GM12878 (cell line): ENCODE data around the gene HIVEP3. TPM values are rescaled to one million over a fixed set of nuclear protein-coding genes. Genes with fewer than 3 reads are reported as not detected.

Experiments
- ATAC-seq: fragments of 200-7000 bp; cut with Tn5 transposase; 3 replicates; pipeline ENCODE4 v1.9.1; 2020; ENCODE audit warnings: mild to moderate bottlenecking, moderate library complexity
- BruUV-seq: library from RNA; stranded (reverse); fragments of 400-500 nt; replicated peaks from 2 replicates; lab custom pipeline; 2021; lab: Mats Ljungman, UMichigan
- CTCF ChIA-PET: fragments of 300-600 bp; sonication (Branson Sonifier 250); formaldehyde crosslinking; extraction: SDS; loops from one replicate; lab custom pipeline; 2021; ENCODE audit warnings: inconsistent platforms; lab: Yijun Ruan, JAX
- POLR2A ChIA-PET: fragments of 350-600 bp; formaldehyde crosslinking; extraction: SDS; loops from one replicate; lab custom pipeline; 2021; ENCODE audit warnings: inconsistent platforms; lab: Charles Lee
- RAD21 ChIA-PET: fragments of 300-600 bp; sonication (Branson Sonifier 250); formaldehyde crosslinking; loops from one replicate; lab custom pipeline; 2023; ENCODE audit warnings: antibody characterized with exemption; ENCODE audit not compliant: unreplicated experiment; lab: Charles Lee
- SMC1A ChIA-PET: fragments of 300-600 bp; sonication (Branson Sonifier 250); formaldehyde crosslinking; loops from one replicate; lab custom pipeline; 2023; ENCODE audit not compliant: unreplicated experiment, uncharacterized antibody; lab: Charles Lee
- DNase-seq: peaks from one replicate; pipeline ENCODE4 v3.0.0-alpha.2; 2011; ENCODE audit warnings: low read depth, low spot score
- FAIRE-seq: peaks from 3 replicates; lab custom pipeline; 2011; peaks lifted over from hg19 to GRCh38; lab: Jason Lieb, UNC
- H2AFZ ChIP-seq: 2 replicates; pipeline ENCODE4 v1.6.0; 2011; ENCODE audit warnings: low read depth, low read length, control low read depth; ENCODE audit not compliant: control insufficient read depth
- H3K27ac ChIP-seq: 2 replicates; pipeline ENCODE4 v1.5.1; 2011; ENCODE audit warnings: control low read depth; ENCODE audit not compliant: control insufficient read depth, insufficient read depth
- H3K27me3 ChIP-seq, 2 experiments: replicated peaks in 1 of 2; 2 replicates each; pipeline versions ENCODE4 v1.6.0 to v1.6.1; 2011; ENCODE audit warnings: low read length in 1 of 2; ENCODE audit not compliant: control insufficient read depth in 2 of 2, insufficient read depth in 2 of 2
- H3K36me3 ChIP-seq, 2 experiments: 2 replicates each; pipeline ENCODE4 v1.5.1; 2011; ENCODE audit warnings: low read length in 1 of 2; ENCODE audit not compliant: control insufficient read depth in 2 of 2, insufficient read depth in 2 of 2
- H3K4me1 ChIP-seq: 2 replicates; pipeline ENCODE4 v1.6.1; 2011; ENCODE audit warnings: mild to moderate bottlenecking, low read length, moderate library complexity, mixed read lengths; ENCODE audit not compliant: control insufficient read depth, insufficient read depth
- H3K4me2 ChIP-seq: 2 replicates; pipeline ENCODE4 v1.6.0; 2011; ENCODE audit warnings: control low read depth; ENCODE audit not compliant: control insufficient read depth, insufficient read depth
- H3K4me3 ChIP-seq: fragments of 200-600 bp; sonication (generic); 2 replicates; pipeline ENCODE4 v1.5.1; 2016
- H3K79me2 ChIP-seq: 2 replicates; pipeline ENCODE4 v1.6.0; 2011; ENCODE audit warnings: low read length; ENCODE audit not compliant: control insufficient read depth, insufficient read depth
- H3K9ac ChIP-seq: 2 replicates; pipeline ENCODE4 v1.8.0; 2011; ENCODE audit warnings: low read length, control low read depth, mixed read lengths; ENCODE audit not compliant: control insufficient read depth, insufficient read depth
- H3K9me3 ChIP-seq: replicated peaks from 3 replicates; pipeline ENCODE4 v1.5.1; 2011; ENCODE audit warnings: mild to moderate bottlenecking, low read length; ENCODE audit not compliant: control insufficient read depth, insufficient read depth
- H4K20me1 ChIP-seq: 2 replicates; pipeline ENCODE4 v1.6.0; 2011; ENCODE audit not compliant: control insufficient read depth, insufficient read depth
- BHLHE40 ChIP-seq, 2 experiments: fragments of 450-650 bp in 1 of 2; IDR thresholded peaks; 2 replicates each; pipeline ENCODE4 v1.6.1; 2011 to 2017; ENCODE audit warnings: low read depth in 2 of 2, borderline replicate concordance in 1 of 2, improper control_type of control experiment in 1 of 2, low read length in 1 of 2, mild to moderate bottlenecking in 1 of 2
- BRCA1 ChIP-seq: IDR thresholded peaks from 2 replicates; pipeline ENCODE4 v1.6.1; 2011; ENCODE audit warnings: low read depth, low read length, improper control_type of control experiment
- DPF2 ChIP-seq: fragments of 450-650 bp; IDR thresholded peaks from 2 replicates; pipeline ENCODE4 v1.6.1; 2017; ENCODE audit warnings: mild to moderate bottlenecking
- EZH2 ChIP-seq: IDR thresholded peaks from 2 replicates; pipeline ENCODE4 v1.6.1; 2012; ENCODE audit warnings: low read depth, mild to moderate bottlenecking, control low read depth, inconsistent platforms, low read length, borderline replicate concordance; ENCODE audit not compliant: control insufficient read depth
- HCFC1 ChIP-seq: fragments of 150-350 bp; IDR thresholded peaks from 2 replicates; pipeline ENCODE4 v1.6.1; 2014; ENCODE audit warnings: low read length
- MYB ChIP-seq: fragments of 150-350 bp; IDR thresholded peaks from 2 replicates; pipeline ENCODE4 v1.6.1; 2014; ENCODE audit warnings: mild to moderate bottlenecking, low read depth, low read length, borderline replicate concordance
- POU2F2 ChIP-seq: IDR thresholded peaks from 3 replicates; pipeline ENCODE4 v1.6.1; 2011; ENCODE audit warnings: low read depth, mild to moderate bottlenecking, low read length, borderline replicate concordance
- RB1 ChIP-seq: fragments of 450-650 bp; formaldehyde crosslinking; IDR thresholded peaks from 2 replicates; pipeline ENCODE4 v1.6.1; 2017; ENCODE audit warnings: mild to moderate bottlenecking, borderline replicate concordance
- WGBS: methylation state at CpG from one replicate; pipeline ENCODE4 v1.1.6; 2016; ENCODE audit warnings: low lambda C conversion rate; ENCODE audit not compliant: insufficient replicate concordance, insufficient coverage; ENCODE audit errors: missing lambda C conversion rate; 5-methylcytosine and 5-hydroxymethylcytosine counted together
- in situ Hi-C: fragments of 300-500 bp; cut with MboI; formaldehyde crosslinking; loops from 9 replicates; pipeline ENCODE4 v1.14.3; 2018; ENCODE audit warnings: mixed read lengths
- intact Hi-C: fragments of 100-400 bp; cut with micrococcal nuclease; formaldehyde crosslinking; loops from one replicate; pipeline ENCODE4 v1.14.2; 2022; ENCODE audit not compliant: unreplicated experiment
- polyA plus RNA-seq, 11 experiments: library from polyadenylated mRNA; depleted of rRNA in 4 of 11; unstranded in 6 of 11; stranded (reverse) in 5 of 11; fragments of >200 nt; fragmentation: Nextera tagmentation in 4 of 11; fragmentation: Illumina TruSeq in 1 of 11; extraction: Ambion mirVana in 4 of 11; extraction: Trizol in 1 of 11; gene quantifications; 1 replicate in 1 of 11; 2 replicates in 10 of 11; pipeline versions ENCODE4 v1.2.1 to v1.2.3, GENCODE V29; 2011 to 2016; ENCODE audit warnings: inconsistent platforms in 2 of 11, missing spikeins in 2 of 11, low read depth in 1 of 11
- total RNA-seq, 4 experiments: library from RNA; depleted of rRNA in 3 of 4; stranded (reverse); fragments of >200 nt in 3 of 4; fragmentation: Illumina TruSeq in 1 of 4; extraction: Trizol in 1 of 4; gene quantifications; 2 replicates each; pipeline versions ENCODE4 v1.2.1 to v1.2.3, GENCODE V29; 2013 to 2021
- TF ChIP-seq, protein P1 (sequence below): IDR thresholded peaks from 2 replicates; pipeline ENCODE4 v1.6.1; 2011; ENCODE audit warnings: borderline replicate concordance, low read depth, mild to moderate bottlenecking, moderate library complexity, low read length; ENCODE audit not compliant: insufficient read depth, poor library complexity, severe bottlenecking

HIVEP3 gene
- total and polyA plus RNA-seq, 10 of the 15 experiments (the other 5 are each of a cell fraction or from before 2014, with no cell fraction given), result 1.8 to 13.6 (median 3.8) TPM

DNA sequence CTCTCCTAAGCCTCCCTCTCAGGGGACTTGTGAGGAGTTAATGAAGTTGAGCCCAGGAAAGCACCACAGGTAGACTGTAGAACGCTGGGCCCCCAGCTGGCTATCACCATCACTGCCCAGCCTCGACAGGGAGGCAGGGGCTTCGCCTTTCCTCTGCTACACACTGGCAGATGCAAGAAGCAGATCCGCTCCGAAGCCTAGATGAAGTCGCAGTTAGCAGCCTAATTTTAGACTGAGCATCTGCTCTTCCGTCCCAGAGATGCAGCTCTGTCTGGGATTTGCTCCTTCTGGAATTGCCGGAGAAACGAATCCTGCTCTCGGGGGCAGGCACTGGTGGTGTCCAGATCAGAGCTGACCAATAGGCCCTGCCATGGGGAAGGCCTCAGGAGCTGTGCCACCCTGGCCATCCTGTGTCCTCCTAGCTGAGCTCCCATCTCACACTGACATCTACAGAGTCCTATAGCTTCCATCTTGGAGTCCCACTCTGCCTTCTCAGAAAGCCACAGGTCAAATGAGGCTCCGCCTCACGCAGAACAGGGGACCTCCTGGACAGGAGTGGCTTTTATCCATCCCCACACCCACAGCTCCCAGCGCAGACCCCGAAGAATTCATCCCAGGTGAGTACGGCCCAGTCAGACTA is 247.5 kb downstream of the HIVEP3 start:
- DNase-seq (no peak), FAIRE-seq (no peak), ATAC-seq (no peak)
- ChIA-PET SMC1A (interaction anchor here (0.7 to 4.5 kb wide), 8 partner anchors 10 to 72 kb away, joined by 3 to 32 read pairs (median 12); no protein-coding TSS in a partner anchor), POLR2A (interaction anchor here (1.4 to 4.3 kb wide), 4 partner anchors 8 to 45 kb away, joined by 4 to 37 read pairs (median 20); no protein-coding TSS in a partner anchor), CTCF (interaction anchor here (0.8 to 4.2 kb wide), 3 partner anchors 9 to 24 kb away, joined by 3 to 14 read pairs (median 4); no protein-coding TSS in a partner anchor), RAD21 (interaction anchor here (0.9 to 4.9 kb wide), 3 partner anchors 9 to 19 kb away, joined by 4 to 35 read pairs (median 4); no protein-coding TSS in a partner anchor)
- BruUV-seq, result no TSS peak
- Histone ChIP-seq H3K9ac (no peak overlapping the region), H4K20me1 (no peaks in the 10 kb centered on the region), H3K4me2 (no peak overlapping the region), H2AFZ (no peak overlapping the region), H3K4me3 (no peak overlapping the region), H3K27me3 (no peaks in the 10 kb centered on the region), H3K36me3 (no peaks in the 10 kb centered on the region), H3K27ac (no peak overlapping the region), H3K4me1 (peaks cover 48% of the 10 kb centered on the region), H3K79me2 (no peaks in the 10 kb centered on the region), H3K9me3 (no peaks in the 10 kb centered on the region)
- WGBS, result 93% methylated on average over 15 of the region's 15 CpGs
- TF ChIP-seq POU2F2 (no peak), DPF2 (no peak), EZH2 (no peak), HCFC1 (no peak), RB1 (no peak), MYB (no peak), BRCA1 (no peak), BHLHE40 (IDR thresholded peaks at IDR 0.05; ENCODE audit: borderline replicate concordance in 1 of 2, low read depth in 2 of 2, low read length in 1 of 2) (no peak)
- TF ChIP-seq, protein P1, sequence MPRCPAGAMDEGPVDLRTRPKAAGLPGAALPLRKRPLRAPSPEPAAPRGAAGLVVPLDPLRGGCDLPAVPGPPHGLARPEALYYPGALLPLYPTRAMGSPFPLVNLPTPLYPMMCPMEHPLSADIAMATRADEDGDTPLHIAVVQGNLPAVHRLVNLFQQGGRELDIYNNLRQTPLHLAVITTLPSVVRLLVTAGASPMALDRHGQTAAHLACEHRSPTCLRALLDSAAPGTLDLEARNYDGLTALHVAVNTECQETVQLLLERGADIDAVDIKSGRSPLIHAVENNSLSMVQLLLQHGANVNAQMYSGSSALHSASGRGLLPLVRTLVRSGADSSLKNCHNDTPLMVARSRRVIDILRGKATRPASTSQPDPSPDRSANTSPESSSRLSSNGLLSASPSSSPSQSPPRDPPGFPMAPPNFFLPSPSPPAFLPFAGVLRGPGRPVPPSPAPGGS, result no peak
- intact Hi-C loops (no loop called here), in situ Hi-C loops (no loop called here)
